IMR-90 (cell line): Measurements from ENCODE around the gene RGS10. TPM values are rescaled to one million over a fixed set of nuclear protein-coding genes. Genes with fewer than 3 reads are reported as not detected.

Experiments used
- ATAC-seq: fragments of 200-7000 bp; cut with Tn5 transposase; 2 replicates; pipeline ENCODE4 v1.9.1; 2020; ENCODE audit warnings: low read depth, mild to moderate bottlenecking, moderate library complexity
- BruUV-seq: library from RNA; stranded (reverse); fragments of 400-500 nt; replicated peaks from 2 replicates; lab custom pipeline; 2021; lab: Mats Ljungman, UMichigan
- CTCF ChIA-PET: fragments of 300-600 bp; formaldehyde crosslinking; extraction: SDS; loops from one replicate; lab custom pipeline; 2021; ENCODE audit warnings: antibody characterized with exemption; lab: Yijun Ruan, JAX
- POLR2A ChIA-PET: fragments of 300-600 bp; sonication (Branson Sonifier 250); formaldehyde crosslinking; loops from one replicate; lab custom pipeline; 2022; ENCODE audit warnings: antibody characterized with exemption; ENCODE audit not compliant: unreplicated experiment; lab: Charles Lee
- DNase-seq: peaks from one replicate; pipeline ENCODE4 v3.0.0; 2013
- H2AFZ ChIP-seq: replicated peaks from 2 replicates; pipeline ENCODE3; 2013; ENCODE audit warnings: low read length, mild to moderate bottlenecking; ENCODE audit not compliant: poor library complexity
- H2AK5ac ChIP-seq: 2 replicates; pipeline ENCODE4 v1.6.1; 2013; ENCODE audit warnings: low read depth, low read length, inconsistent platforms
- H2AK9ac ChIP-seq: replicated peaks from 2 replicates; pipeline ENCODE3; 2013; ENCODE audit warnings: mild to moderate bottlenecking, low read depth, low read length, moderate library complexity; ENCODE audit not compliant: poor library complexity
- H2BK120ac ChIP-seq: 2 replicates; pipeline ENCODE4 v1.6.1; 2013; ENCODE audit warnings: low read depth, low read length, inconsistent platforms
- H2BK15ac ChIP-seq: 3 replicates; pipeline ENCODE4 v1.6.1; 2013; ENCODE audit warnings: low read depth, low read length, inconsistent platforms
- H2BK20ac ChIP-seq: 2 replicates; pipeline ENCODE4 v1.6.1; 2013; ENCODE audit warnings: low read depth, mild to moderate bottlenecking, inconsistent platforms, low read length, moderate library complexity
- H2BK5ac ChIP-seq: 2 replicates; pipeline ENCODE4 v1.6.1; 2013; ENCODE audit warnings: mild to moderate bottlenecking, low read depth, low read length, inconsistent platforms; ENCODE audit not compliant: poor library complexity, severe bottlenecking
- H3K14ac ChIP-seq: replicated peaks from 2 replicates; pipeline ENCODE4 v1.6.1; 2013; ENCODE audit warnings: low read depth, low read length, inconsistent platforms
- H3K18ac ChIP-seq: 2 replicates; pipeline ENCODE4 v1.6.1; 2013; ENCODE audit warnings: low read depth, low read length, control low read depth
- H3K23ac ChIP-seq: 2 replicates; pipeline ENCODE4 v1.6.1; 2013; ENCODE audit warnings: low read depth, low read length, inconsistent platforms
- H3K27ac ChIP-seq: 2 replicates; pipeline ENCODE4 v1.5.1; 2013; ENCODE audit warnings: mild to moderate bottlenecking, control low read depth, low read length; ENCODE audit not compliant: insufficient read depth
- H3K27me3 ChIP-seq: 2 replicates; pipeline ENCODE4 v1.6.1; 2013; ENCODE audit warnings: low read length; ENCODE audit not compliant: control insufficient read depth, insufficient read depth
- H3K36me3 ChIP-seq: 2 replicates; pipeline ENCODE4 v1.6.1; 2013; ENCODE audit warnings: low read length, mixed read lengths; ENCODE audit not compliant: control insufficient read depth, insufficient read depth
- H3K4ac ChIP-seq: 2 replicates; pipeline ENCODE4 v1.6.1; 2013; ENCODE audit warnings: low read depth, low read length, inconsistent platforms
- H3K4me1 ChIP-seq: 2 replicates; pipeline ENCODE4 v1.6.1; 2013; ENCODE audit warnings: low read length, mixed read lengths; ENCODE audit not compliant: control insufficient read depth, insufficient read depth
- H3K4me2 ChIP-seq: 2 replicates; pipeline ENCODE4 v1.6.1; 2013; ENCODE audit warnings: low read depth, mild to moderate bottlenecking, control low read depth, low read length, moderate library complexity
- H3K4me3 ChIP-seq: 2 replicates; pipeline ENCODE4 v1.5.1; 2013; ENCODE audit warnings: low read depth, mild to moderate bottlenecking, control low read depth, low read length, moderate library complexity; ENCODE audit not compliant: insufficient read depth
- H3K56ac ChIP-seq: 2 replicates; pipeline ENCODE4 v1.6.1; 2013; ENCODE audit warnings: low read length, inconsistent platforms; ENCODE audit not compliant: insufficient read depth; ENCODE audit errors: extremely low read depth
- H3K79me1 ChIP-seq, 2 experiments: 2 replicates each; pipeline ENCODE4 v1.6.1; 2013; ENCODE audit warnings: low read length in 2 of 2, inconsistent platforms in 1 of 2, low read depth in 1 of 2
- H3K9ac ChIP-seq: 2 replicates; pipeline ENCODE4 v1.6.1; 2013; ENCODE audit warnings: low read depth, low read length, control low read depth
- H3K9me1 ChIP-seq: 2 replicates; pipeline ENCODE4 v1.6.1; 2013; ENCODE audit warnings: low read length, inconsistent platforms; ENCODE audit not compliant: insufficient read depth
- H3K9me3 ChIP-seq: 2 replicates; pipeline ENCODE4 v1.6.1; 2013; ENCODE audit warnings: low read length; ENCODE audit not compliant: control insufficient read depth, insufficient read depth
- H4K20me1 ChIP-seq: 2 replicates; pipeline ENCODE4 v1.6.1; 2013; ENCODE audit warnings: low read length, inconsistent platforms; ENCODE audit not compliant: insufficient read depth
- H4K5ac ChIP-seq: 2 replicates; pipeline ENCODE4 v1.6.1; 2013; ENCODE audit warnings: mild to moderate bottlenecking, low read depth, low read length, control low read depth
- H4K8ac ChIP-seq, 2 experiments: 2 replicates each; pipeline ENCODE4 v1.6.1; 2013; ENCODE audit warnings: low read depth in 2 of 2, low read length in 2 of 2, control low read depth in 1 of 2, inconsistent platforms in 1 of 2
- H4K91ac ChIP-seq: 2 replicates; pipeline ENCODE4 v1.6.1; 2013; ENCODE audit warnings: low read depth, low read length, inconsistent platforms; ENCODE audit not compliant: insufficient read depth
- BHLHE40 ChIP-seq: fragments of 150-350 bp; IDR thresholded peaks from 2 replicates; pipeline ENCODE4 v1.6.1; 2016; ENCODE audit warnings: mild to moderate bottlenecking, low read depth, low read length
- CEBPB ChIP-seq: IDR thresholded peaks from 2 replicates; pipeline ENCODE4 v1.6.1; 2012; ENCODE audit warnings: low read depth, low read length, improper control_type of control experiment
- CTCF ChIP-seq: conservative IDR thresholded peaks from 2 replicates; pipeline ENCODE4 v1.5.1; 2012; ENCODE audit warnings: mild to moderate bottlenecking, low read depth, low read length, improper control_type of control experiment
- MXI1 ChIP-seq: IDR thresholded peaks from 2 replicates; pipeline ENCODE4 v1.6.1; 2012; ENCODE audit warnings: low read depth, mild to moderate bottlenecking, low read length, moderate library complexity, borderline replicate concordance
- POLR2A ChIP-seq: IDR thresholded peaks from 2 replicates; pipeline ENCODE4 v1.6.1; 2012; ENCODE audit warnings: mild to moderate bottlenecking, low read depth, low read length
- RAD21 ChIP-seq: IDR thresholded peaks from 2 replicates; pipeline ENCODE4 v1.6.1; 2012; ENCODE audit warnings: low read length, improper control_type of control experiment
- SMC3 ChIP-seq: fragments of 150-350 bp; IDR thresholded peaks from 2 replicates; pipeline ENCODE4 v1.6.1; 2016; ENCODE audit warnings: low read depth, mild to moderate bottlenecking, antibody characterized with exemption, low read length, moderate library complexity
- USF2 ChIP-seq: fragments of 150-350 bp; IDR thresholded peaks from 2 replicates; pipeline ENCODE4 v1.6.1; 2017; ENCODE audit warnings: mild to moderate bottlenecking, antibody characterized with exemption, low read length, low read depth
- WGBS, 2 experiments: methylation state at CpG; one replicate each; pipeline versions ENCODE4 v1.1.5 to v1.1.7; 2013; ENCODE audit warnings: missing lambda C conversion rate in 2 of 2; ENCODE audit not compliant: insufficient read length in 1 of 2; ENCODE audit errors: extremely low coverage in 2 of 2; 5-methylcytosine and 5-hydroxymethylcytosine counted together
- dilution Hi-C: fragments of 300-500 bp; cut with HindIII; formaldehyde crosslinking; loops from one replicate; pipeline ENCODE4 v1.14.3; 2018; ENCODE audit warnings: low sequenced_read_pairs; ENCODE audit not compliant: unreplicated experiment
- in situ Hi-C: fragments of 300-500 bp; cut with MboI; formaldehyde crosslinking; loops from 3 replicates; pipeline ENCODE4 v1.14.3; 2019; ENCODE audit warnings: low sequenced_read_pairs, inconsistent platforms, mixed read lengths
- intact Hi-C: fragments of 100-400 bp; cut with micrococcal nuclease; formaldehyde crosslinking; loops from 2 replicates; pipeline ENCODE4 v1.10.0; 2022
- polyA plus RNA-seq, 3 experiments: library from polyadenylated mRNA; depleted of rRNA; stranded (reverse); fragments of >200 nt; gene quantifications; 2 replicates each; pipeline ENCODE4 v1.2.3, GENCODE V29; 2012; ENCODE audit warnings: low replicate concordance in 1 of 3
- total RNA-seq: library from RNA; depleted of rRNA; stranded (reverse); fragments of >200 nt; gene quantifications from 2 replicates; pipeline ENCODE4 v1.2.3, GENCODE V29; 2012

RGS10 gene
- total and polyA plus RNA-seq, 2 of the 4 experiments (the other 2 are of a cell fraction): 35.3 to 89.7 TPM

- Histone ChIP-seq H2AK5ac (peak overlapping the region; percentile 41; the same call in 1 of the 2 replicates), H2BK120ac (no peak overlapping the region), H2BK15ac (no peak overlapping the region), H3K4ac (peak overlapping the region; percentile 32), H3K4me1 (peaks cover 16% of the 10 kb centered on the region), H2BK20ac (peak overlapping the region; percentile 20; the same call in 1 of the 2 replicates), H3K27ac (no peak overlapping the region), H3K9ac (no peak overlapping the region), H2BK5ac (no peak overlapping the region), H2AFZ (no peak overlapping the region), H3K23ac (no peak overlapping the region; the same call in 1 of the 2 replicates), H3K27me3 (no peaks in the 10 kb centered on the region), H4K20me1 (peaks cover 11% of the 10 kb centered on the region; the same call in 1 of the 2 replicates), H3K9me3 (no peaks in the 10 kb centered on the region), H3K36me3 (peaks cover 21% of the 10 kb centered on the region), H3K14ac (peak overlapping the region; percentile 10; the same call in 1 of the 2 replicates), H3K9me1 (peaks cover 28% of the 10 kb centered on the region), H4K8ac (no peak overlapping the region; a peak in 1 of 4 replicates), H3K79me1 (peaks cover 0 to 27% of the 10 kb centered on the region in 2 experiments; a peak in 2 of 4 replicates), H3K56ac (no peak overlapping the region), H3K18ac (no peak overlapping the region), H4K5ac (no peak overlapping the region; the same call in 1 of the 2 replicates), H3K4me3 (no peak overlapping the region), H3K4me2 (no peak overlapping the region), H4K91ac (no peak overlapping the region), H2AK9ac (no peak overlapping the region)
- in situ Hi-C loops (no loop called here), dilution Hi-C loops (no loop called here), intact Hi-C loops (no loop called here)
- no CpG with 5 or more reads among the region's 11 CpGs for WGBS, 2 experiments
- ATAC-seq: peak; percentile 24; the same call in 1 of the 2 replicates
- CTCF ChIA-PET: interaction anchor here (0.9 kb wide), 1 partner anchor 97 kb away, joined by 4 read pairs; no protein-coding TSS in a partner anchor
- DNase-seq: peak; percentile 71
- TF ChIP-seq CEBPB: peak; percentile 5; the same call in 1 of the 2 replicates
- TF ChIP-seq BHLHE40: no peak
- no peak for TF ChIP-seq RAD21
- no peak for TF ChIP-seq MXI1
- no peak for TF ChIP-seq SMC3
- no peak for TF ChIP-seq USF2
- TF ChIP-seq POLR2A: no peak
- no peak for TF ChIP-seq CTCF
- no TSS peak for BruUV-seq
- POLR2A ChIA-PET: no interaction called here
Measured at GRCh38 chr10:119498889-119499676, 43.4 kb downstream of the RGS10 start.
